ENCODE measurements around the gene DOCK2. TPM values are rescaled to one million over a fixed set of nuclear protein-coding genes. Genes with fewer than 3 reads are reported as not detected.

The DOCK2 gene
- total RNA-seq, 2 experiments from 2014 or later, result 161 to 205 TPM

DNA sequence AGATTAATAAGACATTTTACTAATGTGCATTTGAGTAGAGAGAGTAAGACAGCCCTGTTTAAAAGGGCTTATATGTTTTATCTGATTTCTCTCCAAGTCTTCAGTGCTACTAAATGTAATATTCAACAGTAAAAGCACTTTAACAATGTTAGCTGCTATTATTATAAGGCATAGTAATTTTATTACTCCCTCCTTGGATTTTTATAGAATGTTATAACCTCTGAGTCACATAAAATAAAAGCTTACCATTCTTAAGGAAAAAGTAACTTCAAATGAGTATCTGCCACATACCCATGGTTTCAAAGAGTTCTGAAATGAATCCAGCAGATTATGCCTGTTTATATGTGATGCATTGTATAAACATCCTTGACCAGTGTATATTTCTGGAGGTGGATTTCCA, 34.5 kb upstream of the DOCK2 start:
- H3K9me3 ChIP-seq (ENCODE audit: low read length), result no peaks in the 10 kb centered on the region
- intact Hi-C loops (cut with micrococcal nuclease; ENCODE audit: unreplicated experiment), result no loop called here
- no peak overlapping the region for H3K4me2 ChIP-seq (ENCODE audit: low read length)
- no peak overlapping the region for H2AFZ ChIP-seq (ENCODE audit: low read length)
- no peak for DNase-seq (ENCODE audit: low spot score)
- no TSS peak for BruUV-seq (replicated peaks)
- ChIA-PET CTCF (ENCODE audit: unreplicated experiment) (no interaction called here), POLR2A (interaction anchor here (0.6 kb wide), 1 partner anchor 9 kb away, joined by 5 read pairs; no protein-coding TSS in a partner anchor)
- no peaks in the 10 kb centered on the region for H4K20me1 ChIP-seq (ENCODE audit: insufficient read depth, low read length)
- H3K9me2 ChIP-seq (ENCODE audit: insufficient read depth, low read length), result no peaks in the 10 kb centered on the region
- TF ChIP-seq, protein P1, sequence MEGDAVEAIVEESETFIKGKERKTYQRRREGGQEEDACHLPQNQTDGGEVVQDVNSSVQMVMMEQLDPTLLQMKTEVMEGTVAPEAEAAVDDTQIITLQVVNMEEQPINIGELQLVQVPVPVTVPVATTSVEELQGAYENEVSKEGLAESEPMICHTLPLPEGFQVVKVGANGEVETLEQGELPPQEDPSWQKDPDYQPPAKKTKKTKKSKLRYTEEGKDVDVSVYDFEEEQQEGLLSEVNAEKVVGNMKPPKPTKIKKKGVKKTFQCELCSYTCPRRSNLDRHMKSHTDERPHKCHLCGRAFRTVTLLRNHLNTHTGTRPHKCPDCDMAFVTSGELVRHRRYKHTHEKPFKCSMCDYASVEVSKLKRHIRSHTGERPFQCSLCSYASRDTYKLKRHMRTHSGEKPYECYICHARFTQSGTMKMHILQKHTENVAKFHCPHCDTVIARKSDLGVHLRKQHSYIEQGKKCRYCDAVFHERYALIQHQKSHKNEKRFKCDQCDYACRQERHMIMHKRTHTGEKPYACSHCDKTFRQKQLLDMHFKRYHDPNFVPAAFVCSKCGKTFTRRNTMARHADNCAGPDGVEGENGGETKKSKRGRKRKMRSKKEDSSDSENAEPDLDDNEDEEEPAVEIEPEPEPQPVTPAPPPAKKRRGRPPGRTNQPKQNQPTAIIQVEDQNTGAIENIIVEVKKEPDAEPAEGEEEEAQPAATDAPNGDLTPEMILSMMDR (conservative IDR thresholded peaks at IDR 0.05; ENCODE audit: low read length), result no peak
- no peak for TF ChIP-seq EZH2phosphoT487 (IDR thresholded peaks at IDR 0.05; ENCODE audit: borderline replicate concordance, low read depth, low read length)
- H3K4me1 ChIP-seq (ENCODE audit: insufficient read depth, low read length, poor library complexity, severe bottlenecking), result no peaks in the 10 kb centered on the region
- H3K79me2 ChIP-seq (ENCODE audit: insufficient read depth, low read depth, low read length), result no peaks in the 10 kb centered on the region
- no peak overlapping the region for H3K27ac ChIP-seq (ENCODE audit: low read depth, low read length, poor library complexity, severe bottlenecking)
- peaks cover 75% of the 10 kb centered on the region for H3K36me3 ChIP-seq (ENCODE audit: insufficient read depth, low read length)
- no peak overlapping the region for H3K4me3 ChIP-seq (ENCODE audit: low read depth, low read length, poor library complexity, severe bottlenecking)

DNA sequence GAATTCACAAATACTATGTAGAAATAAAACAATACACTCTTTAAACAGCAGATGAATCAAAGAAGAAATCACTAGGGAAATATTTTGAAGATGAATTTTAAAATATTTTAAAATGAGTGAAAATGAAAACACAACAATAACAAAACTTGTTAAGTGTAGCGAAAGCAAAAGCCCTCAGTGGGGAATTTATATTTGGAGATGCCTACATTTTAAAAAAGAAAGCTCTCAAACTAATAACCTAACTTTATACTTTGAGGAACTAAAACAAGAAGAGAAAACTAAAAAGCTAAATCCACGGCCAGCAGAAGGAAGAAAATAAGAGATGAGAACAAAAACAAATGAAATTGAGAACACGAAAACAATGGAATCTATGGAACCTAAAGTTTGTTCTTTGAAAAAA, 30.8 kb upstream of the DOCK2 start:
- no TSS peak for BruUV-seq (replicated peaks)
- Histone ChIP-seq H3K4me2 (ENCODE audit: low read length) (no peak overlapping the region), H3K4me3 (ENCODE audit: low read depth, low read length, poor library complexity, severe bottlenecking) (no peak overlapping the region), H3K9me2 (ENCODE audit: insufficient read depth, low read length) (no peaks in the 10 kb centered on the region), H3K4me1 (ENCODE audit: insufficient read depth, low read length, poor library complexity, severe bottlenecking) (no peaks in the 10 kb centered on the region), H3K9me3 (ENCODE audit: low read length) (no peaks in the 10 kb centered on the region), H4K20me1 (ENCODE audit: insufficient read depth, low read length) (no peaks in the 10 kb centered on the region), H3K36me3 (ENCODE audit: insufficient read depth, low read length) (peaks cover 38% of the 10 kb centered on the region), H3K27ac (ENCODE audit: low read depth, low read length, poor library complexity, severe bottlenecking) (no peak overlapping the region), H2AFZ (ENCODE audit: low read length) (no peak overlapping the region), H3K79me2 (ENCODE audit: insufficient read depth, low read depth, low read length) (no peaks in the 10 kb centered on the region)
- TF ChIP-seq EZH2phosphoT487 (IDR thresholded peaks at IDR 0.05; ENCODE audit: borderline replicate concordance, low read depth, low read length), result no peak
- TF ChIP-seq, protein P1 (conservative IDR thresholded peaks at IDR 0.05; ENCODE audit: low read length), result no peak
- no peak for DNase-seq (ENCODE audit: low spot score)
- intact Hi-C loops (cut with micrococcal nuclease; ENCODE audit: unreplicated experiment), result no loop called here
- CTCF ChIA-PET (ENCODE audit: unreplicated experiment), result no interaction called here
- POLR2A ChIA-PET, result interaction anchor here (0.7 to 0.9 kb wide), 2 partner anchors 16 to 368 kb away, joined by 3 to 4 read pairs; no protein-coding TSS in a partner anchor

DNA sequence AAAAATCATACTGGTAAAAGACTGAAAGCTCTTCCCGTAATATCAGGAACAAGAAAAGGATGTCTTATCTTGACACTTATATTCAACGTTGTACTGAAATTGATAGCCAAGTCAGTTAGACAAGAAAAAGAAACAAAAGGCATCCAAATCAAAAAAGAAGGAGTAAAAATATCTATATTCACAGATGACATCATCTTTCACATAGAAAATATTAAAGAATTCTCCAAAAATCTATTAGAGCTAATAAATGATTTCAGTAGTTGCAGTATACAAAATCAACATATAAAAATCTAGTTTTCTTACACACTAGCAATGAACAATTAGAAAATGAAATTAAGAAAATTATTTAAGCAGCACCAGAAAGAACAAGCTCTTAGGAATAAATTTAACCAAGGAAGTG, 29.2 kb upstream of the DOCK2 start:
- POLR2A ChIA-PET, result no interaction called here
- intact Hi-C loops (cut with micrococcal nuclease; ENCODE audit: unreplicated experiment), result no loop called here
- BruUV-seq (replicated peaks), result no TSS peak
- CTCF ChIA-PET (ENCODE audit: unreplicated experiment), result no interaction called here
- Histone ChIP-seq H3K9me3 (ENCODE audit: low read length) (no peaks in the 10 kb centered on the region), H3K9me2 (ENCODE audit: insufficient read depth, low read length) (no peaks in the 10 kb centered on the region), H3K79me2 (ENCODE audit: insufficient read depth, low read depth, low read length) (no peaks in the 10 kb centered on the region), H2AFZ (ENCODE audit: low read length) (no peak overlapping the region), H3K36me3 (ENCODE audit: insufficient read depth, low read length) (peaks cover 22% of the 10 kb centered on the region), H3K4me3 (ENCODE audit: low read depth, low read length, poor library complexity, severe bottlenecking) (no peak overlapping the region), H3K4me1 (ENCODE audit: insufficient read depth, low read length, poor library complexity, severe bottlenecking) (no peaks in the 10 kb centered on the region), H3K4me2 (ENCODE audit: low read length) (no peak overlapping the region), H4K20me1 (ENCODE audit: insufficient read depth, low read length) (no peaks in the 10 kb centered on the region), H3K27ac (ENCODE audit: low read depth, low read length, poor library complexity, severe bottlenecking) (no peak overlapping the region)
- no peak for DNase-seq (ENCODE audit: low spot score)
- TF ChIP-seq, protein P1 (conservative IDR thresholded peaks at IDR 0.05; ENCODE audit: low read length), result no peak
- no peak for TF ChIP-seq EZH2phosphoT487 (IDR thresholded peaks at IDR 0.05; ENCODE audit: borderline replicate concordance, low read depth, low read length)

Measured in OCI-LY7 (cell line).